ENCODE results near the gene TMEM217. TPM values are rescaled to one million over a fixed set of nuclear protein-coding genes. Genes with fewer than 3 reads are reported as not detected.
"Not testable (repeated sequence)": the region's sequence is repeated elsewhere in the genome, so short reads cannot be mapped to it uniquely, and the experiment has no call there.

The TMEM217 gene
- total and polyA plus RNA-seq, 2 of the 4 experiments (the other 2 are of a cell fraction), result 1.4 to 3.5 TPM

- H3K14ac ChIP-seq (replicated peaks; ENCODE audit: low read depth, low read length); H3K36me3 ChIP-seq (ENCODE audit: control insufficient read depth, insufficient read depth, low read length); H3K4ac ChIP-seq (ENCODE audit: low read depth, low read length); H2BK20ac ChIP-seq (ENCODE audit: low read depth, low read length); H2AFZ ChIP-seq (replicated peaks; ENCODE audit: low read length, poor library complexity); H3K18ac ChIP-seq (ENCODE audit: low read depth, low read length); H3K27ac ChIP-seq (ENCODE audit: insufficient read depth, low read length); CTCF ChIA-PET; DNase-seq; in situ Hi-C loops (cut with MboI; ENCODE audit: low sequenced_read_pairs); H4K8ac ChIP-seq (ENCODE audit: low read depth in 2 of 2, low read length in 2 of 2); H3K56ac ChIP-seq (ENCODE audit: extremely low read depth, insufficient read depth, low read length); H3K27me3 ChIP-seq (ENCODE audit: control insufficient read depth, insufficient read depth, low read length); H3K9me3 ChIP-seq (ENCODE audit: control insufficient read depth, insufficient read depth, low read length); H2BK15ac ChIP-seq (ENCODE audit: low read depth, low read length); H3K79me1 ChIP-seq (ENCODE audit: low read depth in 1 of 2, low read length in 2 of 2); BruUV-seq (replicated peaks); H3K4me3 ChIP-seq (ENCODE audit: insufficient read depth, low read depth, low read length); H4K91ac ChIP-seq (ENCODE audit: insufficient read depth, low read depth, low read length); H3K4me2 ChIP-seq (ENCODE audit: low read depth, low read length); H2BK120ac ChIP-seq (ENCODE audit: low read depth, low read length); H2AK9ac ChIP-seq (replicated peaks; ENCODE audit: low read depth, low read length, poor library complexity); dilution Hi-C loops (cut with HindIII; ENCODE audit: low sequenced_read_pairs, unreplicated experiment); H3K9me1 ChIP-seq (ENCODE audit: insufficient read depth, low read length); intact Hi-C loops (cut with micrococcal nuclease); H2BK5ac ChIP-seq (ENCODE audit: low read depth, low read length, poor library complexity, severe bottlenecking); H3K4me1 ChIP-seq (ENCODE audit: control insufficient read depth, insufficient read depth, low read length); H3K9ac ChIP-seq (ENCODE audit: low read depth, low read length); H3K23ac ChIP-seq (ENCODE audit: low read depth, low read length); H4K20me1 ChIP-seq (ENCODE audit: insufficient read depth, low read length); H4K5ac ChIP-seq (ENCODE audit: low read depth, low read length); H2AK5ac ChIP-seq (ENCODE audit: low read depth, low read length); ATAC-seq (ENCODE audit: low read depth): not testable (repeated sequence)
- WGBS, 2 experiments (ENCODE audit: extremely low coverage in 2 of 2, insufficient read length in 1 of 2), result no CpG with 5 or more reads among the region's 1 CpG
- POLR2A ChIA-PET (ENCODE audit: unreplicated experiment), result interaction anchor here (0.7 kb wide), 1 partner anchor 18 kb away, joined by 8 read pairs; no protein-coding TSS in a partner anchor
Observed at GRCh38 chr6:37194886-37195285, 63.1 kb downstream of the TMEM217 start.

Data from IMR-90 (cell line).